Measurements from ENCODE around the gene CEP112.

DNA sequence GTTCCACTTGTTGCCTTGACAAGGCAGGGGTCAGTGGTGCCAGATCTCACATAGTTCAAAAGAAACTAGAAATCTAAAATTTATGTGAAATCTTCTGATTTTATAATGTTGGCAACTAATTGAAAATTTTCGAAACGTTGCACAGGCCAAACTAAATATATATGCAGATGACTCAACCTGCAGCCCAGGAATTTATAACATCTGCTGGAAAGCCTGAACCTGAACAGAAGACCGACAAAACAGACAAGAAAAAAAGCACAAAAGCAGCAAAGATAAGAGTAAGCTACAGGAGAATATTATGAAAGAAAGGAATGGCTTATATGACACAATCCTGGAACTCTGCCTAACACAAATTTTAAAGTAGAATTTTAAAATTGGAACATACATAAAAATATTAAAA is 207.6 kb downstream of the CEP112 start:
- TF ChIP-seq, protein P1, sequence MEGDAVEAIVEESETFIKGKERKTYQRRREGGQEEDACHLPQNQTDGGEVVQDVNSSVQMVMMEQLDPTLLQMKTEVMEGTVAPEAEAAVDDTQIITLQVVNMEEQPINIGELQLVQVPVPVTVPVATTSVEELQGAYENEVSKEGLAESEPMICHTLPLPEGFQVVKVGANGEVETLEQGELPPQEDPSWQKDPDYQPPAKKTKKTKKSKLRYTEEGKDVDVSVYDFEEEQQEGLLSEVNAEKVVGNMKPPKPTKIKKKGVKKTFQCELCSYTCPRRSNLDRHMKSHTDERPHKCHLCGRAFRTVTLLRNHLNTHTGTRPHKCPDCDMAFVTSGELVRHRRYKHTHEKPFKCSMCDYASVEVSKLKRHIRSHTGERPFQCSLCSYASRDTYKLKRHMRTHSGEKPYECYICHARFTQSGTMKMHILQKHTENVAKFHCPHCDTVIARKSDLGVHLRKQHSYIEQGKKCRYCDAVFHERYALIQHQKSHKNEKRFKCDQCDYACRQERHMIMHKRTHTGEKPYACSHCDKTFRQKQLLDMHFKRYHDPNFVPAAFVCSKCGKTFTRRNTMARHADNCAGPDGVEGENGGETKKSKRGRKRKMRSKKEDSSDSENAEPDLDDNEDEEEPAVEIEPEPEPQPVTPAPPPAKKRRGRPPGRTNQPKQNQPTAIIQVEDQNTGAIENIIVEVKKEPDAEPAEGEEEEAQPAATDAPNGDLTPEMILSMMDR (IDR thresholded peaks at IDR 0.05; ENCODE audit: low read length), result no peak
- TF ChIP-seq EZH2phosphoT487 (IDR thresholded peaks at IDR 0.05; ENCODE audit: low read length) (no peak), EZH2 (optimal IDR thresholded peaks at IDR 0.05; ENCODE audit: low read depth, low read length) (no peak)

Data from MM.1S (cell line).